Body of pancreas (tissue), 4 donors: ENCODE data around the gene KCNG4. TPM values are rescaled to one million over a fixed set of nuclear protein-coding genes. Genes with fewer than 3 reads are reported as not detected.

ENCODE experiments used
- ATAC-seq: fragments of 150-250 bp; one replicate; pipeline ENCODE4 v1.9.1; 2016
- DNase-seq, 4 donors: peaks; one replicate each; pipeline ENCODE4 v3.0.0-alpha.2; 2019
- H3K27ac ChIP-seq, 4 donors: fragments of 200-600 bp; sonication (generic); 1 replicate in 3 of 4; 2 replicates in 1 of 4; pipeline versions ENCODE4 v1.5.1 to v1.6.1; 2016 to 2019; ENCODE audit warnings: mild to moderate bottlenecking in 1 of 4, mixed read lengths in 1 of 4, moderate library complexity in 1 of 4
- H3K27me3 ChIP-seq, 2 donors: fragments of 200-600 bp; sonication (generic); one replicate each; pipeline ENCODE4 v1.6.0; 2016; ENCODE audit warnings: mild to moderate bottlenecking in 1 of 2
- H3K36me3 ChIP-seq, 2 donors: fragments of 200-600 bp; sonication (generic); replicated peaks in 1 of 2; 2 replicates each; pipeline ENCODE4 v1.5.1; 2016; ENCODE audit warnings: low read depth in 2 of 2; ENCODE audit not compliant: insufficient read depth in 1 of 2
- H3K4me1 ChIP-seq: fragments of 200-600 bp; sonication (generic); one replicate; pipeline ENCODE4 v1.6.0; 2016
- H3K4me3 ChIP-seq, 2 donors: fragments of 200-600 bp; sonication (generic); 1 replicate in 1 of 2; 2 replicates in 1 of 2; pipeline ENCODE4 v1.5.1; 2016 to 2019
- H3K9me3 ChIP-seq, 3 donors: fragments of 200-600 bp; sonication (generic); 1 replicate in 2 of 3; 2 replicates in 1 of 3; pipeline ENCODE4 v1.5.1; 2016
- CTCF ChIP-seq, 7 experiments: fragments of 450-650 bp in 4 of 7; fragments of 200-600 bp in 3 of 7; sonication (generic) in 3 of 7; IDR thresholded peaks; one replicate each; pipeline ENCODE4 v1.5.1; 2016 to 2019; ENCODE audit warnings: antibody characterized with exemption in 7 of 7
- POLR2A ChIP-seq, 3 donors: fragments of 450-650 bp; IDR thresholded peaks; one replicate each; pipeline ENCODE4 v1.6.1; 2016; ENCODE audit warnings: antibody characterized with exemption in 3 of 3, mild to moderate bottlenecking in 2 of 3
- WGBS, 2 donors: methylation state at CpG; one replicate each; pipeline ENCODE4 v1.1.5; 2017; 5-methylcytosine and 5-hydroxymethylcytosine counted together
- intact Hi-C: fragments of 100-400 bp; cut with DNase I; formaldehyde crosslinking; loops from one replicate; pipeline ENCODE4 v1.15.1; 2023
- total RNA-seq, 2 donors: library from RNA; depleted of rRNA; stranded (reverse); fragments of >200 nt; gene quantifications; one replicate each; pipeline ENCODE4 v1.1.0, GENCODE V29; 2016

The KCNG4 gene
- total RNA-seq, 2 donors from 2014 or later = not detected

GRCh38 chr16:84259691-84260090, 19.9 kb upstream of the KCNG4 start:
- ATAC-seq (no peak), DNase-seq (no peak)
- H3K27me3 ChIP-seq = no peaks in the 10 kb centered on the region
- no peak overlapping the region for H3K27ac ChIP-seq
- no peaks in the 10 kb centered on the region for H3K4me1 ChIP-seq
- intact Hi-C loops = no loop called here
- WGBS, 2 donors = 73 to 75% methylated on average over 3 of the region's 3 CpGs
- H3K9me3 ChIP-seq = no peaks in the 10 kb centered on the region
- H3K4me3 ChIP-seq = no peak overlapping the region
- TF ChIP-seq CTCF (IDR thresholded peaks at IDR 0.05) (no peak), POLR2A (IDR thresholded peaks at IDR 0.05) (no peak)
- no peaks in the 10 kb centered on the region for H3K36me3 ChIP-seq

DNA sequence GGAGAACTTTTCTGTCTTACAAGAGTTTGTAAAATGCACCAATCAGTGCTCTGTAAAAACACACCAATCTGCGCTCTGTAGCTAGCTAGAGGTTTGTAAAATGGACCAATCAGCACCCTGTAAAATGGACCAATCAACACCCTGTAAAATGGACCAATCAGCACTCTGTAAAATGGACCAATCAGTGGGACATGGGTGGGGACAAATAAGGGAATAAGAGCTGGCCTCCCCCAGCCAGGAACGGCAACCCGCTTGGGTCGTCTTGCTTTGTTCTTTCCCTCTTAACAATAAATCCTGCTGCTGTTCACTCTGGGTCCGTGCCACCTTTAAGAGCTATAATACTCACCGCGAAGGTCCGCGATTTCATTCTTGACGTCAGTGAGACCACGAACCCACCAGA, 18.5 kb upstream of the KCNG4 start:
- no peaks in the 10 kb centered on the region for H3K27me3 ChIP-seq
- no peaks in the 10 kb centered on the region for H3K4me1 ChIP-seq
- intact Hi-C loops = no loop called here
- no peak for TF ChIP-seq CTCF (IDR thresholded peaks at IDR 0.05)
- TF ChIP-seq POLR2A (IDR thresholded peaks at IDR 0.05) = no peak
- H3K36me3 ChIP-seq = no peaks in the 10 kb centered on the region
- ATAC-seq (no peak), DNase-seq (no peak)
- H3K9me3 ChIP-seq = no peaks in the 10 kb centered on the region
- 74 to 76% methylated on average over 11 of the region's 11 CpGs for WGBS, 2 donors
- no peak overlapping the region for H3K4me3 ChIP-seq
- H3K27ac ChIP-seq = no peak overlapping the region

DNA sequence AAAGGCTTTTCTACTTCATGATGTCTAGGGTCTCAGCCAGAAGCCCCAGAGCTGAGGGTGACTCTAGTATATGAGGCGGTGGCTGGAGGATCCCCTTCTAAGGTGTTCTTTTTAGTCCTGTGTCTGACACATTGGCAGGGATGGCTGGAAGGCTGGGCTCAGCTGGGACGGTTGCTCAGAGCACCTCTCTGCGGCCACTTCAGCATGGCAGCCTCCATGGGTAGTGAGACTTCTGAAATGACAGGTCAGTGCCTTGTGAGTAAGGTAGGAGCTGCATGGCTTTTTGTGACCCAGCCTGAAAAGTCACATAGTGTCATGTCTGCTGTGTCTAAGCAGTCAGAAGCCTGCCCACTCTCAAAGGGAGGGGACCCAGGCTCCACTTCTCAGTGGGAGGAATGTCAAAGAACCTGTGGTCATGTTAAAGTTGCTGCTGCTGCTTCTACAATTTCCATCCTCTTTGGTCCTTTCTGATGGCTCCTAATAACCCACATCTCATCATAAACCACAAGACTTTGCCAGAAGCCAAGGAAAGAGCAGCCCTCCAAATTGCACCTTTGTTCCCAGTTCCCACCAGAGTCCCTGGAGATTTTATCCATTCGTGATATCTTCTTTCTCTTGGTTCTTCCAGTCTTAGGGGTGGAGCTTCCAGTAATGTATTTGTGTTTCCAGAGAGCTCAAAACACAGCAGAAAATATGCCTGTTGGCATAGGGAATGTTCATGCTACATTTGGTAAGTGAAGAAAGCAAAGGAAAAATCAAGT, 15.4 kb upstream of the KCNG4 start:
- intact Hi-C loops = no loop called here
- H3K9me3 ChIP-seq = no peaks in the 10 kb centered on the region
- WGBS, 2 donors = 75 to 77% methylated on average over 2 to 4 of the region's 4 CpGs
- H3K36me3 ChIP-seq = no peaks in the 10 kb centered on the region
- no peak overlapping the region for H3K27ac ChIP-seq
- TF ChIP-seq CTCF (IDR thresholded peaks at IDR 0.05) = no peak
- no peak for TF ChIP-seq POLR2A (IDR thresholded peaks at IDR 0.05)
- DNase-seq = no peak
- H3K4me1 ChIP-seq = no peaks in the 10 kb centered on the region
- no peak for ATAC-seq
- no peaks in the 10 kb centered on the region for H3K27me3 ChIP-seq
- no peak overlapping the region for H3K4me3 ChIP-seq

DNA sequence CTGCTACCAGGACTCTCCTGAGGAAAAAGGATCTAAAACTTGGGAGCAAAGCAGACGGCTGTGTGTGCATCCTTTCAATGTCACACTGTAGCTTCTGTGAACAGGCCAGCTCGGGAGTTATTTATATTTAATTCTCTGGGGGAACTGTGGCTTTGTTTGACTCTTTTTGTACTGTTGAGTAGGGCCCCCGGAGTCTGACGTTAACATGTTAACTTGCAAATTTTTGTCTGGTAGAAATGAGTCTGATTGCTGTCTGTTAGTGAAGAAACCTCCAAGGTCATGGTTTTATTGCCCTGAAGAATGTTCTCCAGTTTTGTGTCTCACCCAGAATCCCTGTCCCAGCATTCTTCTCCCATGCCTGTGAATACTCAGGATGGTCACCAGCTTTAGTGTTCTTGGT, 14.2 kb upstream of the KCNG4 start:
- DNase-seq (no peak), ATAC-seq (no peak)
- no peak overlapping the region for H3K27ac ChIP-seq
- WGBS, 2 donors = 40 to 41% methylated on average over 4 of the region's 4 CpGs
- H3K4me1 ChIP-seq = no peaks in the 10 kb centered on the region
- intact Hi-C loops = no loop called here
- H3K4me3 ChIP-seq = no peak overlapping the region
- no peak for TF ChIP-seq POLR2A (IDR thresholded peaks at IDR 0.05)
- TF ChIP-seq CTCF (IDR thresholded peaks at IDR 0.05) = no peak
- no peaks in the 10 kb centered on the region for H3K36me3 ChIP-seq
- H3K27me3 ChIP-seq = no peaks in the 10 kb centered on the region
- no peaks in the 10 kb centered on the region for H3K9me3 ChIP-seq

- Histone ChIP-seq H3K36me3 (no peaks in the 10 kb centered on the region), H3K27me3 (no peaks in the 10 kb centered on the region), H3K27ac (no peak overlapping the region), H3K9me3 (no peaks in the 10 kb centered on the region), H3K4me3 (no peak overlapping the region), H3K4me1 (no peaks in the 10 kb centered on the region)
- WGBS, 2 donors = 69 to 70% methylated on average over 4 of the region's 4 CpGs
- no peak for ATAC-seq
- TF ChIP-seq CTCF (IDR thresholded peaks at IDR 0.05) (no peak), POLR2A (IDR thresholded peaks at IDR 0.05) (no peak)
- intact Hi-C loops = no loop called here
- no peak for DNase-seq
Observed at GRCh38 chr16:84253173-84253572, 13.4 kb upstream of the KCNG4 start.
